Heart left ventricle (tissue), 13 donors: ENCODE results near the gene IL1RAP.

ENCODE experiments used
- POLR2A ChIP-seq, 2 donors: fragments of 450-650 bp; IDR thresholded peaks; one replicate each; pipeline ENCODE4 v1.6.1; 2017; ENCODE audit warnings: antibody characterized with exemption in 2 of 2, mild to moderate bottlenecking in 2 of 2, moderate library complexity in 2 of 2
- TF ChIP-seq, protein P1 (sequence below), 12 donors: fragments of 200-600 bp; sonication (generic) in 4 of 12; IDR thresholded peaks; one replicate each; pipeline versions ENCODE4 v1.5.0 to v1.8.0; 2018 to 2022; ENCODE audit warnings: antibody characterized with exemption in 12 of 12, mild to moderate bottlenecking in 5 of 12
- donor health status: ischemic (EF 13 %, LVEDD 7.1; RV severe dilation, severe dysfunction).
- donor health status: DM: no; HTN: yes; CAD: no.
- donor health status: DM: no; HTN: no; CAD: no.
- donor health status: ischemic (EF 25% LVEDD 6.9; RV normal size, moderate dysfunction).
- donor health status: ischemic (EF 25% LVEDD 5.7; RV mildly dilated, moderate dysfunction).
- donor health status: ischemic (EF 35%, LVEDD 5.7; RV mildly dilated, moderate dysfunction).
- donor health status: nonischemic (EF 11% LVEDD 7.7; RV severe dilation, severe dysfunction).
- donor health status: DM: yes; HTN: yes; CAD: no.
- donor health status: PGD.
- donor health status: ischemic (EF 29% LVEDD 5.4; RV normal size, mild dysfunction).
- donor health status: nonischemic (EF 23%, LVEDD 6.1; RV moderate dilation, normal function).

DNA sequence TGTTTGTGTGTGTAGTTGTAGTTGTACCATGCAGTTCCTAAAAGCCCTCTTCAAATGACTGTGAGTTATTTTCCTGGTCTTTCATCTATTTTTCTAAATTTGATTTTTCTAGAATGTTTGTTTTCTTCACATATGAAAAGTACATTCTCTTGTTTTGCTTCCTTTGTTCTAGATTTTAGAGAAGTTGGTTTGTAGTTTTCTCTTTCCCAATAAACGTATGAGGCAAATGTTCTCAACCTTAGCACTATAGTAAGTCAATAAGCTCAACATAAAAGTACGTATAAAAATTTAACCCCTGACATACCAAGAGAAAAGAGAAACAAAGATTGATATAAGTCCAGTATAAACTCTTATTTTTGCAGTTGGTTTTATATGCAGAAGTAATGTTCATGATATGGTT, 74.7 kb downstream of the IL1RAP start:
- TF ChIP-seq, protein P1, sequence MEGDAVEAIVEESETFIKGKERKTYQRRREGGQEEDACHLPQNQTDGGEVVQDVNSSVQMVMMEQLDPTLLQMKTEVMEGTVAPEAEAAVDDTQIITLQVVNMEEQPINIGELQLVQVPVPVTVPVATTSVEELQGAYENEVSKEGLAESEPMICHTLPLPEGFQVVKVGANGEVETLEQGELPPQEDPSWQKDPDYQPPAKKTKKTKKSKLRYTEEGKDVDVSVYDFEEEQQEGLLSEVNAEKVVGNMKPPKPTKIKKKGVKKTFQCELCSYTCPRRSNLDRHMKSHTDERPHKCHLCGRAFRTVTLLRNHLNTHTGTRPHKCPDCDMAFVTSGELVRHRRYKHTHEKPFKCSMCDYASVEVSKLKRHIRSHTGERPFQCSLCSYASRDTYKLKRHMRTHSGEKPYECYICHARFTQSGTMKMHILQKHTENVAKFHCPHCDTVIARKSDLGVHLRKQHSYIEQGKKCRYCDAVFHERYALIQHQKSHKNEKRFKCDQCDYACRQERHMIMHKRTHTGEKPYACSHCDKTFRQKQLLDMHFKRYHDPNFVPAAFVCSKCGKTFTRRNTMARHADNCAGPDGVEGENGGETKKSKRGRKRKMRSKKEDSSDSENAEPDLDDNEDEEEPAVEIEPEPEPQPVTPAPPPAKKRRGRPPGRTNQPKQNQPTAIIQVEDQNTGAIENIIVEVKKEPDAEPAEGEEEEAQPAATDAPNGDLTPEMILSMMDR (IDR thresholded peaks at IDR 0.05) = no peak
- TF ChIP-seq POLR2A (IDR thresholded peaks at IDR 0.05) = no peak
